Tibial nerve (tissue), 3 donors: ENCODE measurements around the gene ZFAND2B.

Source experiments
- CTCF ChIP-seq, 5 experiments: fragments of 200-600 bp in 3 of 5; fragments of 450-650 bp in 2 of 5; sonication (generic) in 3 of 5; IDR thresholded peaks; one replicate each; pipeline ENCODE4 v1.5.1; 2016 to 2019; ENCODE audit warnings: antibody characterized with exemption in 5 of 5, mild to moderate bottlenecking in 3 of 5, moderate library complexity in 2 of 5
- POLR2A ChIP-seq, 2 donors: fragments of 450-650 bp; IDR thresholded peaks; one replicate each; pipeline ENCODE4 v1.6.1; 2017; ENCODE audit warnings: antibody characterized with exemption in 2 of 2, mild to moderate bottlenecking in 2 of 2, moderate library complexity in 2 of 2

GRCh38 chr2:219251656-219252055, 45.1 kb downstream of the ZFAND2B start:
- no peak for TF ChIP-seq CTCF (IDR thresholded peaks at IDR 0.05)
- TF ChIP-seq POLR2A (IDR thresholded peaks at IDR 0.05) = no peak
